CD14-positive monocyte (primary cell): ENCODE results near the gene HPSE2. TPM values are rescaled to one million over a fixed set of nuclear protein-coding genes. Genes with fewer than 3 reads are reported as not detected.

ENCODE experiments used
- DNase-seq, 3 donors: peaks; one replicate each; pipeline ENCODE4 v3.0.0-alpha.2; 2011 to 2022
- H2AFZ ChIP-seq: 2 replicates; pipeline ENCODE4 v1.6.0; 2012; ENCODE audit warnings: mild to moderate bottlenecking, low read depth, low read length, inconsistent platforms; ENCODE audit not compliant: insufficient read depth, poor library complexity, severe bottlenecking
- H3K27ac ChIP-seq, 2 donors: 1 replicate in 1 of 2; 2 replicates in 1 of 2; pipeline ENCODE4 v1.5.1; 2012 to 2013; ENCODE audit warnings: low read length in 2 of 2, control low read depth in 1 of 2, inconsistent platforms in 1 of 2, low read depth in 1 of 2, mild to moderate bottlenecking in 1 of 2
- H3K27me3 ChIP-seq, 2 donors: one replicate each; pipeline versions ENCODE4 v1.6.0 to v1.6.1; 2011 to 2013; ENCODE audit warnings: low read length in 2 of 2; ENCODE audit not compliant: control insufficient read depth in 2 of 2, insufficient read depth in 2 of 2
- H3K36me3 ChIP-seq, 2 donors: replicated peaks in 1 of 2; 1 replicate in 1 of 2; 2 replicates in 1 of 2; pipeline versions ENCODE4 v1.5.1 to v1.6.1; 2012 to 2013; ENCODE audit warnings: low read length in 2 of 2, control low read depth in 1 of 2, inconsistent platforms in 1 of 2, mild to moderate bottlenecking in 1 of 2; ENCODE audit not compliant: insufficient read depth in 2 of 2, control insufficient read depth in 1 of 2
- H3K4me1 ChIP-seq, 2 donors: 1 replicate in 1 of 2; 2 replicates in 1 of 2; pipeline versions ENCODE4 v1.5.1 to v1.6.1; 2012 to 2013; ENCODE audit warnings: low read length in 2 of 2, control low read depth in 1 of 2, inconsistent platforms in 1 of 2, mild to moderate bottlenecking in 1 of 2, moderate library complexity in 1 of 2; ENCODE audit not compliant: insufficient read depth in 2 of 2, control insufficient read depth in 1 of 2
- H3K4me2 ChIP-seq: replicated peaks from 2 replicates; pipeline ENCODE3; 2012; ENCODE audit warnings: low read length, moderate library complexity, mild to moderate bottlenecking; ENCODE audit not compliant: poor library complexity, severe bottlenecking; ENCODE audit errors: extremely low read depth
- H3K4me3 ChIP-seq, 3 experiments: fragments of 200-600 bp in 1 of 3; sonication (generic) in 1 of 3; replicated peaks in 1 of 3; 1 replicate in 2 of 3; 2 replicates in 1 of 3; pipeline ENCODE4 v1.5.1; 2011 to 2013; ENCODE audit warnings: low read length in 3 of 3, mild to moderate bottlenecking in 3 of 3, control low read depth in 2 of 3, low read depth in 2 of 3, inconsistent platforms in 1 of 3, moderate library complexity in 1 of 3
- H3K79me2 ChIP-seq: 2 replicates; pipeline ENCODE4 v1.6.0; 2012; ENCODE audit warnings: mild to moderate bottlenecking, control low read depth, inconsistent platforms, low read length, moderate library complexity; ENCODE audit not compliant: insufficient read depth
- H3K9ac ChIP-seq: 2 replicates; pipeline ENCODE4 v1.6.0; 2017; ENCODE audit warnings: low read length, mild to moderate bottlenecking; ENCODE audit not compliant: insufficient read depth, poor library complexity, severe bottlenecking
- H3K9me3 ChIP-seq, 2 donors: replicated peaks in 1 of 2; 1 replicate in 1 of 2; 2 replicates in 1 of 2; pipeline versions ENCODE4 v1.5.1 to v1.6.1; 2012 to 2013; ENCODE audit warnings: low read length in 2 of 2, control low read depth in 1 of 2; ENCODE audit not compliant: control insufficient read depth in 1 of 2, insufficient read depth in 1 of 2
- H4K20me1 ChIP-seq: 2 replicates; pipeline ENCODE4 v1.6.0; 2012; ENCODE audit warnings: mild to moderate bottlenecking, low read length, control low read depth, moderate library complexity; ENCODE audit not compliant: insufficient read depth
- H3K27ac Mint-ChIP-seq, 7 donors: one replicate each; pipeline ENCODE4 v1.8.0; 2020; ENCODE audit warnings: mild to moderate bottlenecking in 7 of 7, mixed read lengths in 7 of 7, moderate library complexity in 6 of 7, inconsistent platforms in 2 of 7
- H3K27me3 Mint-ChIP-seq, 3 donors: one replicate each; pipeline ENCODE4 v1.8.0; 2021 to 2022; ENCODE audit warnings: low read depth in 3 of 3, mild to moderate bottlenecking in 3 of 3, mixed read lengths in 3 of 3, moderate library complexity in 3 of 3, inconsistent platforms in 1 of 3
- H3K36me3 Mint-ChIP-seq, 2 donors: one replicate each; pipeline ENCODE4 v1.8.0; 2020; ENCODE audit warnings: mixed read lengths in 2 of 2, inconsistent platforms in 1 of 2, mild to moderate bottlenecking in 1 of 2
- H3K4me1 Mint-ChIP-seq: one replicate; pipeline ENCODE4 v1.8.0; 2020; ENCODE audit warnings: mild to moderate bottlenecking, mixed read lengths
- H3K4me3 Mint-ChIP-seq, 2 donors: one replicate each; pipeline ENCODE4 v1.8.0; 2020; ENCODE audit warnings: mild to moderate bottlenecking in 2 of 2, mixed read lengths in 2 of 2, moderate library complexity in 1 of 2
- H3K9me3 Mint-ChIP-seq, 7 donors: one replicate each; pipeline ENCODE4 v1.8.0; 2020 to 2022; ENCODE audit warnings: mixed read lengths in 7 of 7, mild to moderate bottlenecking in 6 of 7, moderate library complexity in 6 of 7, inconsistent platforms in 2 of 7
- CTCF ChIP-seq: fragments of 200-600 bp; IDR thresholded peaks from one replicate; pipeline ENCODE4 v1.8.0; 2022; ENCODE audit warnings: antibody characterized with exemption, mild to moderate bottlenecking
- WGBS: methylation state at CpG from one replicate; pipeline ENCODE4 v1.1.5; 2013; ENCODE audit warnings: missing lambda C conversion rate; ENCODE audit not compliant: insufficient coverage; 5-methylcytosine and 5-hydroxymethylcytosine counted together
- intact Hi-C, 2 donors: fragments of 100-400 bp; cut with micrococcal nuclease; formaldehyde crosslinking; loops; one replicate each; pipeline versions ENCODE4 v1.15.0 to v1.15.1; 2023
- polyA minus RNA-seq: library from RNA; depleted of rRNA, polyadenylated mRNA; stranded (reverse); fragments of >200 nt; gene quantifications from 2 replicates; pipeline ENCODE4 v1.2.3, GENCODE V29; 2012
- polyA plus RNA-seq, 3 donors: library from polyadenylated mRNA; depleted of rRNA in 1 of 3; unstranded in 2 of 3; stranded (reverse) in 1 of 3; fragments of 300-500 nt in 2 of 3; fragments of >200 nt in 1 of 3; fragmentation: Illumina TruSeq in 2 of 3; gene quantifications; 1 replicate in 2 of 3; 2 replicates in 1 of 3; pipeline ENCODE4 v1.2.3, GENCODE V29; 2012 to 2021
- total RNA-seq, 12 experiments: library from RNA in 1 of 12; stranded (reverse) in 1 of 12; fragments of 120-200 nt in 1 of 12; gene quantifications; one replicate each; pipeline ENCODE4 v1.2.4 and lab custom pipeline; 2013 to 2026; ENCODE audit warnings: mixed read lengths in 6 of 12, inconsistent platforms in 1 of 12

The HPSE2 gene
- total RNA-seq (2013): not detected
- polyA plus RNA-seq (not detected), polyA minus RNA-seq (not detected in 2 replicates), total RNA-seq (lab: John Stamatoyannopoulos, UW) (0 to 1.7 (median 0.07) reads per million in 11 experiments)

DNA sequence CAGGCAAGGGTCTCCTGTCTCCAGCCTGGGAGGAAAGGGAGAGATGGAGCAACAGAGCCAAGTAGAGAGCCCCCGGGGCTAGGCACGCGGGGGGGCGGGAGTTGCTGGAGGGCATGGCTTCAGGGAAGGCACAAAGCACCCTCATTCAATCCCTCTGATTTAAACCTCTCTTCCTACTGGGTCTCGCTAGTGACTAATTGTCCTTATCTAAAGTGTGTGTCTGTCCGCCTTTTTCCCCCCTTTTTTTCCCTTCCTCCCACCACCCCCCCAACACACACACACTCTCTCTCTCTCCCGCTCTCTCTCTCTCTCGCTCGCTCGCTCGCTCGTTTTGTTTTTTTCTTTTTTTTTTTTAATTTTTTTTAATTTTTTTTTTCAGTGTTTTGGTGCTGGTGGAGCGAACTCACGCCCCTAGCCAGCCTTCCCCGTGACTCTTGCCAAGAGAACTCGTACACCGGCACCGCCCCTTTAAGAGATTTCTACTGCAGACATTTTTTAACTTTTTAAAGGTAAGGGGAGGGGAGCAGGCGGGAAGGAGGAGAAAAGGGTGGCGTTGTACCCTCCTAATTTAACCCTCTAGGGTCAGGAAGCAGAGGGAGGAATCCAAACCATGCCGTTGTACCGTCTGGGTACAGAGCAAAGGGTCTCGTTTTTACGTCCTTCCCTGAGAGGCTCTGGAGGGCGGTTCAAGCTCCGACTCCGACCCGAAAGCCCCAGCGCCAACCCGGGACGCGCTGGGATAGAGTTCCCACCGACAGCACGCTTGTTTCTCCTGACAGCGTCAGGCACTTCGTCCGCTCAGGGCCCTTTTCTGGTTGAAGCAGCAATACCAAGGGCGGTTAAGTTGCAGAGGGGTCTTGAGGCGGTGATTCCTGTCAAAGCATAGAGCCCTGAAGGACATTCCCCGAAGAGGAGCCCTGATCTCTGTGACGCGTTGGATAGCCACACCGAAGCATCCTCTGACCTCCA, at the start of gene HPSE2:
Gene HPSE2 (minus strand): TSS at position 195 of the 969 bp plus-strand sequence.
- peaks cover 0 to 46% (median 30%) of the 10 kb centered on the region in 7 donors for H3K9me3 Mint-ChIP-seq
- intact Hi-C loops: no loop called here
- Histone ChIP-seq H3K9ac (no peak within 1 kb of the TSS), H3K27ac (no peak within 1 kb of the TSS), H2AFZ (peak within 1 kb of the TSS; percentile 66), H3K9me3 (peaks cover 20 to 50% of the 10 kb centered on the region in 2 donors), H3K4me1 (peaks cover 26 to 28% of the 10 kb centered on the region in 2 donors), H3K79me2 (no peaks in the 10 kb centered on the region), H3K4me2 (peak within 1 kb of the TSS; percentile 91), H3K27me3 (peaks cover 70 to 86% of the 10 kb centered on the region in 2 donors), H4K20me1 (no peaks in the 10 kb centered on the region), H3K4me3 (peak within 1 kb of the TSS in 2 of 3 experiments; percentile 29 to 74), H3K36me3 (no peaks in the 10 kb centered on the region)
- peaks cover 40% of the 10 kb centered on the region for H3K4me1 Mint-ChIP-seq
- peaks cover 80 to 90% (median 89%) of the 10 kb centered on the region in 3 donors for H3K27me3 Mint-ChIP-seq
- H3K27ac Mint-ChIP-seq: no peak within 1 kb of the TSS
- no peak for DNase-seq
- 8% methylated on average over 24 of the region's 43 CpGs for WGBS
- H3K36me3 Mint-ChIP-seq: peaks cover 5 to 8% of the 10 kb centered on the region in 2 donors
- H3K4me3 Mint-ChIP-seq: peak within 1 kb of the TSS; percentile 79 to 91
- no peak for TF ChIP-seq CTCF

DNA sequence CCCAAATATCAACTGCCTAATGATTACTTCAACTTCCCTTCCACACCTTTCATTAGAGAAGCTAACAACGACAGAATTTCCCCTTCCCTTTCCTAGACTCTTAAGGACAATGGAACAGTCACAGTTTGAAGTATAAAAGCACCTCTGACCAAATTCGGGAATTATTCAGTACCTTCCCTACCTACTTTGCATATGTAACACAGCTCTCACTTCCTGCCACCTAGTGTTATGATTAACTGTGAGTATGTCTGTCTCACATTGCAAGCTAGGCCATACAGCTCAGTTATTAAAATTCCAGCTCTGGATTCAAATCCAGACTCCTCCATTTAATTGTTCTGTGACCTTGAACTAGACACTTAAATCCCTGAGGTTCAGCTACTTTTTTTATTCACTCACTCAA, 44.8 kb upstream of the HPSE2 start:
- no peak overlapping the region for H3K9ac ChIP-seq
- no peak overlapping the region for H3K27ac Mint-ChIP-seq

More for the DNA sequence above, 44.8 kb upstream of the HPSE2 start:
- H3K4me1 Mint-ChIP-seq: no peaks in the 10 kb centered on the region
- no peaks in the 10 kb centered on the region for H3K36me3 Mint-ChIP-seq
- no peak for DNase-seq
- peaks cover 6 to 20% (median 15%) of the 10 kb centered on the region in 7 donors for H3K9me3 Mint-ChIP-seq
- 22% methylated on average over 1 of the region's 2 CpGs for WGBS
- H3K4me3 ChIP-seq: no peak overlapping the region
- H3K79me2 ChIP-seq: no peaks in the 10 kb centered on the region
- H2AFZ ChIP-seq: no peak overlapping the region
- H4K20me1 ChIP-seq: no peaks in the 10 kb centered on the region
- H3K4me1 ChIP-seq: no peaks in the 10 kb centered on the region
- no peaks in the 10 kb centered on the region for H3K36me3 ChIP-seq
- no peak overlapping the region for H3K27ac ChIP-seq
- H3K4me2 ChIP-seq: no peak overlapping the region
- peaks cover 3 to 9% (median 9%) of the 10 kb centered on the region in 3 donors for H3K27me3 Mint-ChIP-seq
- H3K9me3 ChIP-seq: peaks cover 3 to 6% of the 10 kb centered on the region in 2 donors
- TF ChIP-seq CTCF: no peak
- intact Hi-C loops: no loop called here
- H3K27me3 ChIP-seq: peaks cover 0 to 5% of the 10 kb centered on the region in 2 donors
- H3K4me3 Mint-ChIP-seq: no peak overlapping the region
